GM18526 (cell line): ENCODE results near the gene HNRNPC.

Source experiments
- POLR2A ChIP-seq: IDR thresholded peaks from 3 replicates; pipeline ENCODE4 v1.6.1; 2011; ENCODE audit not compliant: insufficient read length; ENCODE audit errors: extremely low read depth

Gene HNRNPC

DNA sequence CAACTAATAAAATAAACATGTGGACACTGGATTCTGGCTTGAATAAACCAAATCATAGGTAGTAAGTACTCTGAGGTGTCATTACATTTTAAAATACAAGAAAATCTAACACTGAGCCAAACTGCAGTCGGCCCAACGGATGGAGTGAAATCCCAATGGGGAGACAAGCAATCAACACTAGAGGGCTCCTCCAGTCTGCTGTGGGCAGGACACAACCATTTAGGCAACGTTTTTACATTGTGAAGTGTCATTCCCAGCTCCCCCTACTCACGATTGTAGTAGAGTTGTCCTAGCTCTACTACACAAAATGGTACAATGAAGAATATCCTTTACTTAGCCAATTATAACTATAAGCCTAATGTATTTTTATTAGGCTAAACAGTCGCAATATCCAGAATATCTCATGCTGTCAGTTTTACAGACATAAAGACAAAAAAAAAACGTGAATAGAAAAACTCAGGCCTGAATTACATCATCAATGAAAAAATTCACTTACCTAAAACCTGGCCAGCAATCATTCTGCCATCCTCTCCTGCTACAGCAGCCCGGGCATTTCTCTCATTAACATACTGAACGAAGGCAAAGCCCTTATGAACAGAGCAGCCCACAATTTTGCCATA lies 35.7 kb downstream of the HNRNPC start:
- no peak for TF ChIP-seq POLR2A

GRCh38 chr14:21231020-21231652 lies 38.1 kb downstream of the HNRNPC start:
- TF ChIP-seq POLR2A: no peak

- no peak for TF ChIP-seq POLR2A
Measured at GRCh38 chr14:21229821-21230220, 39.4 kb downstream of the HNRNPC start.

DNA sequence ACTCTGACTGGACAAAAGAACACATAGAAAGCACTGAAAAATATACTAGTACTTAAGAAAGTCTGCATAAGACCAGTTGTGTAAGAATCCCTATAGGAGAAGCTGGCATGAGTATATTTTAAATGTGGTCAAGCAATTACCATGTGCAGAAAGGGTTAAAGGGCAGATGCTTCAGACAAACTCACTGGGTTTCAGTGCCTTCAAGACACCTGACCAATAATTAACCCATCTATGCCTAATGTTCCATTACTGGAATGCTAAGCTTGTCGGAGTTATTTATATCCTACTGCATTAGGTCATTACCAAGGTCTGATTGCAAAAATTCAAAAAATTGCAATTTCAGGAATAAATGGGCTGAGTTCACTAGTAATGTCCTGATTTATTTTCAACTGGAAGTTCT lies 41.3 kb downstream of the HNRNPC start:
- TF ChIP-seq POLR2A: no peak

DNA sequence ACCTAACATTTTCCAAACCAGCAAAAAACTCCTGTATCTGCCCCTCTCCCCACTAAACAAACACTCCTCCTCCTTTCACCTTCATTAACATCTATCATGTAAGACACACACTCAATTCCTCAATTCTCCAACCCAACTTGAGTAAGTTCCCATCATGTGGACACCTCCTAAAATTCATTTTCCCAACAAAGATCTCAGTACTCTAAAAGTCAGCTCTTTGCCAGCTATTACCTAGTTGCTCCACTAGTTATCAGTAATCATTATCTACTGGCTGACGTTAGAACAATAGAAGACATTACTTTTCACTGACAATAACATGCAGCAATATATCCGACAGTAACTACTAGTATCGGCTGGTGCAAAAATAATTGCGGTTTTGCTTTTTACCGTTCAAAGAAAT lies 42.1 kb downstream of the HNRNPC start:
- no peak for TF ChIP-seq POLR2A

DNA sequence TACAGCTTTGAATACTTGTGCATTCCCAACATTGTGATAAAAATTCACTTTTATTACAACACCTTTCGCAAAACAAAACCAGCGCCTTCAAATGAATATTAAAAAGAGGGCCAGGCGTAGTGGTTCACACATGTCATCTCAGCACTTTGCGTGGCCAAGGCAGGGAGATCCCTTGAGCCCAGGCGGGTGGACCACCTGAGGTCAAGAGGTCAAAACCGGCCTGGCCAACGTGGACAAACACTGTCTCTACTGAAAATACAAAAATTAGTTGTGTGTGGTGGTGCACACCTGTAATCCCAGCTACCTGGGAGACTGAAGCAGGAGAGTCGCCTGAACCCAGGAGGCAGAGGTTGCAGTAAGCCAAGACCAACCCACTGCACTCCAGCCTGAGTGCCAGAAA lies 42.8 kb downstream of the HNRNPC start:
- no peak for TF ChIP-seq POLR2A

GRCh38 chr14:21220874-21221477 lies 48.3 kb downstream of the HNRNPC start:
- TF ChIP-seq POLR2A: no peak

DNA sequence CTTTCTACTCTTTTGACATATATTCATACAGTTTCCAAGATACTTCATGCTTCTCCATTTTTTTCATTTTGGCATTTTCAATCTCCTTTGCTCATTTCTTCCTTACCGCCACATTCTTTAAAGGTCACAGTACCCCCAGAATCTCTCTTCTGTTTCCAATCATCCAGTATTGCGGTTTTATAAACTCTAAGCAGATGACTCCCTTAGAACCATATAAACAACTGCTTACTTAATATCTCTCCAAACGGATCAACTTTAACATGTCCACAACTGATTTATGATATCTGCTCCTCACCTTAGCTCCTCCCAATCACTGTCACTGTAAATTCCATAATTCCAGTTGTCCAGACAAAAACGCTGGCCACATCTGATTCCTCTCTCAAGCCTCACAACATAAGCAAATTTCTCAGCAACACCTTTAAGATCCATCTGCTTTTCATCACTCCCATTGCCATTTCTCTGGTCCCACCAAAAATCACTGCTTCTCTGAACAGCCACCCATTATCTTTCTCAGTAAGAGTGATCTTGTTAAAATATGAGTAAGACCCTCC lies 49.6 kb downstream of the HNRNPC start:
- TF ChIP-seq POLR2A: no peak

- TF ChIP-seq POLR2A: no peak
Measured at GRCh38 chr14:21219120-21219519, 50.1 kb downstream of the HNRNPC start.

GRCh38 chr14:21215879-21216251 lies 53.4 kb downstream of the HNRNPC start:
- no peak for TF ChIP-seq POLR2A

GRCh38 chr14:21215130-21215878 lies 53.9 kb downstream of the HNRNPC start:
- no peak for TF ChIP-seq POLR2A

DNA sequence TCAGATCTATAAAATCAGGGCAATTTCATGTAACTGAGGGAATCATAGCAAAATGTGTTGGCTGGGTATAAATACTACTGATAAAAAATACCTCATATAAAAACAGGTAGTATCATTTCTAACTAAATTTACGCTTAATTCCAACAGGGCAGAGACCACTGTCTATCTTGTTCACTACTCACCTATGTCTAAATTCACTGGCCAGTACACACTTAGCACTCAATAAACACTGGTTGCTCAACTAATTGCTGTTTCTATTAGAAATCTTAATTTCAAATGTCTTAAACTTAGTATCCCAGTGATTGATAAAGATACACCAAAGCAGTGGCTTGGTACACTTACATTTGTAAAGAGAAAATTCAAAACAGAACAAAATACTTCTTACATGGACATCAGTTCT lies 55.6 kb downstream of the HNRNPC start:
- no peak for TF ChIP-seq POLR2A

GRCh38 chr14:21211509-21211908 lies 57.7 kb downstream of the HNRNPC start:
- no peak for TF ChIP-seq POLR2A

DNA sequence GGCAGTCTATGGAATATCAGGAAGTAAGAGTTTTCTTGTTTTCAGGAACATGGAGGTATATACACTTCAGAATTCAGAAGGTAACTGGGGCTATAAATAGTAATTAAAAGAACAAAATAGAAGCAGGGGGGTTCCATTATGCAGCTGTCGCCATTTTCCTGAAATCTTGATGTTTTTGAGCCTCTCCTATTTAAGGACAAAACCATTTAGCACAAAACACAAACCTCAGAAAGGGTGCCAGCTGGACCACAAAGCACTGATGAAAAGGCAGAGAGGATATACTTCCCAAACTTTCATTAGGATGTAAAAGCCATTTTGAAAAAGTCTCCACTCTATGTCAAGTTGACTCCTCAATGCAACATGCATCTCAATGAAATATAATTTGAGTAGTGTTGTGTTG lies 59.2 kb downstream of the HNRNPC start:
- TF ChIP-seq POLR2A: no peak

DNA sequence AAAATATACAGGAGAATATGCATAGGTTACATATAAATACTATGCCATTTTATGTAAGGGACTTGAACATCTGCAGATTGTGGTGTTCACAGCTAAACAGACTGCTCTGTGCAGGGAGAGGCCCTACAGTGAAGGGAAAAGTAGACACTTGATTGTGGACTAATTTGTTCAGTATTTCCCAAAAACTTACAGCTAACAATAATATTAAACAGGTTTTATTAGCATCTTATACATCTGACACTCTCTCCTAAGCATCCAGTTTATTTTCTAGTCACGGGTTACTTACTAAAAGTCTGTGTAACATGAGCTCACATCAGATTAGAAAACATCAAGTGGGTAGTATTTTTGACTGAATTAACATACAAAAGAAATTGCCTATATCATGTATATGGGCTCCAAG lies 60.1 kb downstream of the HNRNPC start:
- no peak for TF ChIP-seq POLR2A

GRCh38 chr14:21208554-21208953 lies 60.7 kb downstream of the HNRNPC start:
- no peak for TF ChIP-seq POLR2A
